Measurements from ENCODE around the gene PRDM10. TPM values are rescaled to one million over a fixed set of nuclear protein-coding genes. Genes with fewer than 3 reads are reported as not detected.
A peak's percentile ranks its signal among the peaks of the same experiment; 100 is the strongest.

PRDM10 gene
- total RNA-seq, 3 donors from 2014 or later: 12.1 to 17.9 (median 14.0) TPM

DNA sequence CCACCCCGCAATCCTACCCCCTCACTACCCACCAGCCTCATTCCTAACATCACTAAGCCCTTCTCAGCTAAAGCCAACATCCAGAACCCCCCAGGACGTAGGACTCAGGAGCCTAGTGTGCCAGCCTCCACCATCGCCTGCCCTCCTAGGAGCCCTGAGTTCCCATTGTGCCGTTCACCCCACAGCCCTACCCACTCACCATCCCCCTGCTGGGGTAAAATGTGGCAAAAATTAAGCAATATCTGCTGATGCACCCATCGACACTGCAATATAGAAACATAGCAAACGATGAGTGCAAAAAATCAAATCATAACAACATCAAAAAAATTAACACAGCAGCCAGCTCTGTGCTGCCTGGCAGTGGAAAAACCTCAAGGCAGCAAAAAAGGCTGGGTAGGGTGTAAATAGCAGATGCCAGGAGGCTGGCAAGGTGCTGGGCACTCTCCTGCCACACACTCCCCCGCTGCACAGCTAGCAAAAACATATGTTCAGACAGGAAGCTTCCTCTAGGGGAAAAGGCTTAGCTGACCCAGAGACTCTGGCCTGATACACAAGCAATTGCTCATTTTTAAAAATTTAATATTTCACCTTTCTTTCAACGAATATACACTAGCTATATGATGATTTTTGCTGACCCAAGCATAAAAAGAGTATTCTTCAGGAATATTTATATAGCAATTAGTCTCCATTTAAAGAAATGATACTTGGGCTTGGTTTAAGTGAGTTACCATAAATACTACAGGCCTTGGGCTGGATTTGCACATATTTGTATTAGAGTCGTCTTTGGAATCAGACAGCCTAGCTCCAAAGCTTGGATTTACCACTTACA is 33.8 kb downstream of the PRDM10 start:
- H3K4me3 ChIP-seq: no peak overlapping the region
- H3K9me3 ChIP-seq: no peaks in the 10 kb centered on the region
- intact Hi-C loops (cut with DNase I, micrococcal nuclease): no loop called here
- H3K36me3 ChIP-seq (ENCODE audit: low read depth): no peaks in the 10 kb centered on the region
- ATAC-seq (no peak), DNase-seq (no peak)
- TF ChIP-seq, protein P1, sequence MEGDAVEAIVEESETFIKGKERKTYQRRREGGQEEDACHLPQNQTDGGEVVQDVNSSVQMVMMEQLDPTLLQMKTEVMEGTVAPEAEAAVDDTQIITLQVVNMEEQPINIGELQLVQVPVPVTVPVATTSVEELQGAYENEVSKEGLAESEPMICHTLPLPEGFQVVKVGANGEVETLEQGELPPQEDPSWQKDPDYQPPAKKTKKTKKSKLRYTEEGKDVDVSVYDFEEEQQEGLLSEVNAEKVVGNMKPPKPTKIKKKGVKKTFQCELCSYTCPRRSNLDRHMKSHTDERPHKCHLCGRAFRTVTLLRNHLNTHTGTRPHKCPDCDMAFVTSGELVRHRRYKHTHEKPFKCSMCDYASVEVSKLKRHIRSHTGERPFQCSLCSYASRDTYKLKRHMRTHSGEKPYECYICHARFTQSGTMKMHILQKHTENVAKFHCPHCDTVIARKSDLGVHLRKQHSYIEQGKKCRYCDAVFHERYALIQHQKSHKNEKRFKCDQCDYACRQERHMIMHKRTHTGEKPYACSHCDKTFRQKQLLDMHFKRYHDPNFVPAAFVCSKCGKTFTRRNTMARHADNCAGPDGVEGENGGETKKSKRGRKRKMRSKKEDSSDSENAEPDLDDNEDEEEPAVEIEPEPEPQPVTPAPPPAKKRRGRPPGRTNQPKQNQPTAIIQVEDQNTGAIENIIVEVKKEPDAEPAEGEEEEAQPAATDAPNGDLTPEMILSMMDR (IDR thresholded peaks at IDR 0.05): no peak
- H3K4me1 ChIP-seq (ENCODE audit: low read depth): no peaks in the 10 kb centered on the region

- intact Hi-C loops (cut with DNase I, micrococcal nuclease): no loop called here
- ATAC-seq (no peak), DNase-seq (no peak)
These were observed 34.6 kb downstream of the PRDM10 start for GRCh38 chr11:129967996-129968395.

GRCh38 chr11:129965248-129965647 is 37.4 kb downstream of the PRDM10 start:
- ATAC-seq: no peak
- Histone ChIP-seq H3K36me3 (ENCODE audit: low read depth) (no peaks in the 10 kb centered on the region), H3K4me1 (ENCODE audit: low read depth) (no peaks in the 10 kb centered on the region), H3K9me3 (no peaks in the 10 kb centered on the region), H3K4me3 (no peak overlapping the region)
- TF ChIP-seq, protein P1 (IDR thresholded peaks at IDR 0.05): no peak
- intact Hi-C loops (cut with DNase I, micrococcal nuclease): no loop called here
- no peak for DNase-seq

More at GRCh38 chr11:129967996-129968395, 34.6 kb downstream of the PRDM10 start:
- TF ChIP-seq, protein P1 (IDR thresholded peaks at IDR 0.05): no peak
- H3K9me3 ChIP-seq: no peaks in the 10 kb centered on the region
- H3K4me3 ChIP-seq: no peak overlapping the region
- no peaks in the 10 kb centered on the region for H3K4me1 ChIP-seq (ENCODE audit: low read depth)
- H3K36me3 ChIP-seq (ENCODE audit: low read depth): no peaks in the 10 kb centered on the region

DNA sequence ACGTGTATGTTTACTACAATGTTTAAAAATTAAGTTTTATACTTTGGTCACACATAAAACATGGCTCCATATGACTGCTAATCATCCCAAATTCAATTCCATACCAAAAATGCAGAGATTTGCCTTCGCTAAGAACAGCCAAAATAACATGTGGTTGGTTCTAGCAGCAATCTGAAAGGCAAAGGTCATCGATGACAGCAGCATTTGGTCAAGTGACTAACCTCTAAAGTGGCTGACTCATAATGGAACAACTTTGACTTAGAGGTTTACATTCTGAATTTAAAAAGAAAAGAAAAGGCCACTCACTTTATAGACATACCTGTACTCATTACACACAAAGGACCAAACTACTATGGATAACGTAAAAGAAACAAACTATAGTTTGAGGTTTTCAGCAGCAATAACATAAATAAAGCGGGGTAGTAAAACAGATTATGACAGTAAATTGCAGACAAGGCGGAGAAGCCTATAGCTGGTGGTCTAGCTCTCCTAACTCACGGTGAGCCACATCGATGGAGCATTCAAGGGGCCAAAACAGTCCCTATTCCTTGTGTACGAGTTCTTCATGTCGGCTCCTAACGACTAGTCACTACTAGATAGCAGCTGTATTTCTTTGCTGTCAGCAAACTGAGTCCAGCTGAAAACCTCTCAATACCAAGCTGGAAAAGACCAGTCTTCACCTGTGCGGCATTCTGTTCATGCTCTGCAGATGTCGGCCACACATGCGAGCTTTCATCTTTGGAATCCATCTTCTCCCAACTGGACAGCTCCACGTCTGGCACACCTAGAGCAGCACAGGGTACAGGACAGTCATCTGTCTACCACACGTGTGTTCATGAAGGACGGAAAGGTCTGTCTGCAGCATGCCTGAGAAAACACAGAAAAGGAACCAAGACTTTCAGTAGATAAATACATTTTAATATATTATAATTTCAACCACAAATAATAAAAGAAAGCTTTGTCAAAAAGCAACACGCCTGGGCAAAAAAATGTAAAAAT is 42.1 kb downstream of the PRDM10 start:
- Histone ChIP-seq H3K4me1 (ENCODE audit: low read depth) (no peaks in the 10 kb centered on the region), H3K36me3 (ENCODE audit: low read depth) (no peaks in the 10 kb centered on the region), H3K9me3 (no peaks in the 10 kb centered on the region), H3K4me3 (no peak overlapping the region)
- TF ChIP-seq, protein P1 (IDR thresholded peaks at IDR 0.05): no peak
- ATAC-seq (peak; percentile 55), DNase-seq (no peak)
- intact Hi-C loops (cut with DNase I, micrococcal nuclease): no loop called here

- ATAC-seq: no peak
- no peaks in the 10 kb centered on the region for H3K4me1 ChIP-seq (ENCODE audit: low read depth)
- DNase-seq: no peak
These were observed 42.9 kb downstream of the PRDM10 start for GRCh38 chr11:129959687-129960086.

More at GRCh38 chr11:129959687-129960086, 42.9 kb downstream of the PRDM10 start:
- intact Hi-C loops (cut with DNase I, micrococcal nuclease): no loop called here
- TF ChIP-seq, protein P1 (IDR thresholded peaks at IDR 0.05): no peak
- H3K4me3 ChIP-seq: no peak overlapping the region
- no peaks in the 10 kb centered on the region for H3K36me3 ChIP-seq (ENCODE audit: low read depth)
- H3K9me3 ChIP-seq: no peaks in the 10 kb centered on the region

All from mucosa of descending colon (tissue), 3 donors.